ENCODE data around the gene POMP.

POMP gene, protein sequence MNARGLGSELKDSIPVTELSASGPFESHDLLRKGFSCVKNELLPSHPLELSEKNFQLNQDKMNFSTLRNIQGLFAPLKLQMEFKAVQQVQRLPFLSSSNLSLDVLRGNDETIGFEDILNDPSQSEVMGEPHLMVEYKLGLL

DNA sequence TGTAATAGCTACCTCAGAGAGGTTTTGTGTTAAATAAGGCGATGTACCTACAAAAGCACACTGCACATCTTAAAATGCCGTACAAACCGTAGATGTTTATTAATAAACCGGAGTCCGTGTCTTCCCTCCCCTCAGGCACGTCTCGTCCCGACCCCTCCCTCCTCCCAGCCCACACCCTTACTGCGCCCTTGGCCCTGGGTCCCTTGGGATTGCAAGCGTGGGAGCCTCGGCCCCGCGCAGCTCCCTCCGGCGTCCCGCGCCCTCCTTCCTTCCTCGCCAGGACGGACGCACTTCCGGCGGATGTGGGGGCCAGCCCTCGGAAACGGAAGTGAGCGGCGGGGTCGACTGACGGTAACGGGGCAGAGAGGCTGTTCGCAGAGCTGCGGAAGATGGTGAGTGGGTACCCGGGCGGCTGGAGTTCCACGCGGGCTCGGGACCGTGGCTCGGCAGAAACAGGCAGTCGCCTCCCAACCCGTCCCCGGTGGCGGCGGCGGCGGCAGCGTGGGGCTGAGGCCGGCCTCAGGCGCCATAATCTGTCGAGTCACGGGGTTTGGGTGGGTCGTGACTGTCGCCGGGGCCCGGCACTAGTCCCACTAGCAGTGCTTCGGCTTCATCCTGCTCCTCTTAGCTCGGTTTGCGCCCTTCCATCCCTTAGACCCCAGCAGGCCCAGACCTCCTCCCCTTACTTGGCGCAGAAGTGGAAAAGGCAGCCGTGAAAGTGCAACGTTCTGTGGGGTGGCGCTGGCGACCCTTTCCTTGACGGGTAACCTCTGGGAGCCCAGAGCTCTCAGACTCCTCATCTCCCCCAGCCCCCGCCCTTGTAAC lies at the start of gene POMP:
TSS of gene POMP (plus strand) at position 335 of the 825 bp plus-strand sequence. CDS start at position 390, 55 bp downstream.
- DNase-seq (ENCODE audit: low read depth), result peak; percentile 69

DNA sequence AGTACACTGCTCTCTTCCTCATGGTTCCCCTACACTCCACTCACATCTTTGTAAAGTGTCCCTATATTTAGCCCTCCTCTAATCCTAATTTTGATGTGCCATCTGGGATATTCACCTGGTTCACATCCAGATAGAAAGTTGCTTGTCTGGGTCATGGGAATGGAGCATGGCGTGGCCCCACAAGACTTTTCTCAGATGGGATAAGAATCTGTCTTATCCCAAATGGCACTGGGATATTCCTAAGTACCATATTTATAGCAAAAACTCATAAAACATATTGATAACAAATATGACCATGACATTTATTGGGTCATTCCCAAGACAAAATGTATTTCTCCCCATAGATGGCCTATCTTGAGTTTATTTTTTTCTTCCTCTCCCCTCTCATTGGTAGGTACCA lies 49.5 kb upstream of the POMP start:
- DNase-seq (ENCODE audit: low read depth), result no peak

DNA sequence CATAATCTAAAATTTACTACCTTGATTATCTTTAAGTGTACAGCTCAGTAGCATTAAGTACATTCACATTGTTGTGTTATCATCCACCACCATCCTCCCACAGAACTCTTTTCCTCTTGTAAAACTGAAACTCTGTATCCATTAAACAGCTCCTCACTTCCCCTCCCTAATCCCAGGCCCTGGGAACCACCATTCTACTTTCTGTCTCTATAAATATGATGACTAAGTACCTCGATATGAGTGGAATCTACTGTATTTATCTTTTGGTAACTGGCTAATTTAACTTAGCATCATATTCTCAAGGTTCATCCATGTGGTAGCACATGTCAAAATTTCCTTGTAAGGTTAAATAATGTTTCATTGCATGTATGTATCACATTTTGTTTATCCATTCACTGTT lies 49.0 kb upstream of the POMP start:
- peak; percentile 47 for DNase-seq (ENCODE audit: low read depth)

DNA sequence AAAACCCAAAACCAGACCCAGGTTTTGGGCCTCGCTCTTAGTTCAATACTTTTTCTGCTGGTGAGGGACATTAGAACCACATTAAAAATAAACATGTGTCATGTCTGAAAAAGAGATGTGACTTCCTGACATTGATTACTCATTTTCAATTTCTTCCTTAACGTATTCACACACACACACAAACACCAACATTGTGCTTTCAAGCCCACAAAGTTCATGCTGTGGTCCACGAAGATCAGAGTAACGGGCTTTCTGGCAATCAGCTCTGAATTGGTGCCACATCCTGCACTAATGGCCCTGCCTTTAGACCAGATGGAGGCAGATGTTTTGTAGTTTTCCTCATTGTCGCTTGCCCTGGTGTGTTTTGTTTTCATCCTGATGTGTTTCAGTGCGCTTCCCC lies 47.9 kb upstream of the POMP start:
- DNase-seq (ENCODE audit: low read depth), result no peak

DNA sequence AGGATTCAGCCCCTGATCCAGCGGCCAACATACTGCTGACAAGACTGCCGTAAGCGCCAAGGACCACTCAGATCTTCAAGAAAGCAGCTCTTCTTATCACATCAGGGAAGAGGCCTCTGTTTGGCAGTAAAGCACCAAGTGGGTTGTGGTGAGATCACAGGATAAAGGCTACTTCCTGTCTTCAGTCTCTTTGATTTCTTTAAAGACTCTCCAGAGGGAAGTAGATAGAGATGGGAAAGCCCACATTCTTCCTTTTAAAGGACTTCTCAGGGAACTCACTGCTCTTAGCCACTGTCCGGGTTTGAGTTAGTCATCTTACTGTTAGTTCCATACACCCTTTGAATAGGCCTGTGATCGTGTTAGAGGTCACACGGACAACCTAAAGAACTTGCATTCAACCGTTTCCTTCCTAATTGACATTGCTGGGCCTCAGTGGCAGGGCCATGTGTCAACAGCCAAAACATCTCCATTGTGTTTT lies 47.2 kb upstream of the POMP start:
- DNase-seq (ENCODE audit: low read depth), result no peak

DNA sequence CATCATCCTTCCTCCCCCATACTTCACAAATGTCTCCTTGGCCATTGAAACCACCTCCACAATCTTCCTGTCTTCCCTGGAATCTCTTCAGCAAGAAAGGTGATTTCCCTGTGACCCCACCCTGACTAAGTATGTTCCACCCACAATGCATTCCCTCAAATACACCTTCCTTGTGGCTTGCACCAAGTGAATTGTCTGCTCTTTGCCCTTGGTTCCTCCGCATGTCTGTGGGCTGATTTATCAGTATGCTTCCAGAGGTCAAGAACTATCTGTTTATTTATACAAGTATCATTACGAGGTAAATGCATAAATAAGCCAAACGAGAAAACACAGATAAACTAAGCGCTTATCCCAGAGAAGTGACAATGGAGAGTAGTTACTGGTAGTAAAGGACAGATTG lies 45.4 kb upstream of the POMP start:
- no peak for DNase-seq (ENCODE audit: low read depth)

DNA sequence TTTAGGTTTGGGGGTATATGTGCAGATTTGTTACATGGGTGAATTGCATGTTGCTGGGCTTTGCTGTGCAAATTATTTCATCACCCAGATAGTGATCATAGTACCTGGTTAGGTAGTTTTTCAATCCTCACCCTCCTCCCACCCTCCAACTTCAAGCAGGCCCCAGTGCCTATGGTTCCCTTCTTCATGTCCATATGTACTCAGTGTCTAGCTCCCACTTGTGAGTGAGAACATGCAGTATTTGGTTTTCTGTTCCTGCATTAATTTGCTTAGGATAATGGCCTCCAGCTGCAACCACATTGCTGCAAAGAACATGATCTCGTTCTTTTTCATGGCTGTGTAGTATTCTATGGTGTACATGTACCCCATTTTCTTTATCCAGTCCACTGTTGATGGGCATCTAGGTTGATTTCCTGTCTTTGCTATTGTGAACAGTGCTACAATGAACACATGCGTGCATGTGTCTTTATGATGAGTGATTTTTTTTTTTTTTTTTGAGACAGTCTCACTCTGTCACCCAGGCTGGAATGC lies 42.9 kb upstream of the POMP start:
- DNase-seq (ENCODE audit: low read depth), result no peak

DNA sequence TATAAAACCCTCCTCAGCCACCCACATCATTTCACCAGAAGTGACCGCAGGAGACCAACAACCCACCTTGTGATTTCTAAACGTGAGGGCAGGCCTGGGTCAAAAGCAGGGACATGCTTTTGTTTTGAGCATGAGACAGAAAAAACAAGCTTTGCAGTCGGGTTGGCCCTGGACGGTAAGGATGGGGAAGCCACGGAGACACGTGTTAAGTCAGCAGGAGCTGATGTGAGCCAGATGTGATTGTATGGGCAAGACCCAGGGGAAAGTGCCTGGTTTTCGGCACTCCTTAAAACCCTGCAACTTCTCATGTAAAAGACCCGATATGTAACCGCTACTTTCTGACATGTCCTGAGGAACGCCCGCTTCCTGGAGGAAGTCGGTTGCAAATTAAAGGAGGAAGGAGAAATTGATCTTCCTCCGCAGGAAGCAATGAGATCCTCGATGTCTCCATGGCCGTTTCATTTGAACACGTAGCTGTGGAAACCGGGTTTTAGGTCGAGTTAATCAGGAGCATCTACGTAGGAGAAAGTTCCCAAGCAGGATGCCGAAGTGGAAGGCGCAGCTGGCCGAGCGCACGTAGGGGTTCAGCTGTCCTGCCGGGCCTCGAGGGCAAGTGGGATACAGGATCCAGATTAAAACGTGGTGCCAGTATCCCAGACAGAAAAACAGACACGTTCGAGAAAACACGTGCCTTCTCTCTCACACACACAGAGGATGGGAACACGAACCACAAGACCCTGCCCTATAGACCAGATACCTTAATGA lies 40.5 kb upstream of the POMP start:
- DNase-seq (ENCODE audit: low read depth), result no peak

DNA sequence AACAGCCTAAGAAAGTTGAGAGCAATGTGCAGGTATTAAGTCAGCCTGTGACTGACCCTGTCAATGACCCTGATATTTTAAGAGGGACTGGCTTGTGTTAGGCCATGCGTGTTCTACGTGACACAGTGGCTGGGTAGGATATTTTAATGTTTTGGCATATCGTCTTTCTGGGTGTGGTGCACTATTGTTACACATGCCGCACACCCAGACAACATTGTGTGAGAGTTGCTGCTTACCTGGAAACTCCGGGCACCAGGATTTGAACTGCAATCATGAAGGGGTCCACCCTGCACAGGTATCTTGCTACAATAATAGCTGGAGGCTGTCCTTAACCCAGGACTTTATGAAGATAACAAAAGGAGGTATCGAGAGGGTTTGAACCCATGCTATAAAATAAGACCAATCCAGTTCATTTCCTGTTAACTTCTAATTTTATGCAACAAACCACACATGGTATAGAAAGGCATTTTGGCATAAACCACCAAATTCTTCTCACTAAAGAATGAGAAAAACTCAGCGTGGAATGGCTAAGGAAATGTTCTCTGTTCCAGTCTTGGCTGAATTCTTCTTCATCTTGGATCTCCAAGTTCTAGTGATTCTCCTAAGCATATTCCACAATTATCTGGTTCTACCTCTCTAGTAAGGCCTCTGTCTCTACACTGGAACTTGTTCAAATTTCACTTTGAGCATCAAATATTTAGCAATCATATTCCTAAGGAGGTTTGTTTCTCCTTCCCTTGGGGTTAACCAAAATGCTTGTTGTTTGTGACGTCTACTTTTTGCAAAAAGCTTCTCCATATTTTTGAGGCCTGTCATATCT lies 38.7 kb upstream of the POMP start:
- DNase-seq (ENCODE audit: low read depth), result no peak

DNA sequence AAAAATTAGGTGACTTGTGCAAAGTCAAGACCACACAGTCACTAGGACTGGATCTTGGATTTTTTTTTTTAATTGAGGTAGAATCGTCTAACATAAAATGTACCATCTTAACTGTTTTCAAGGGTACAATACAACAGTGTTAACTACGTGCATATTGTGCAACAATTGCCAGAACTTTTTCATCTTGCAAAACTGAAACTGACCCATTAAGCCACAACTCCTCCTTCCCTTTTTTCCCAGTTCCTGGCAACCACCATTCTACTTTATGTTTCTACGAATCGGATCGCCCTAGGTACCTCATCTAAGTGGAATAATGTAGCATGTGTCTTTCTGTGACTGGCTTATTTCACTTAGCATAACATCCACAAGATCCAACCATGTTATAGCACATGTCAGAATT lies 37.5 kb upstream of the POMP start:
- no peak for DNase-seq (ENCODE audit: low read depth)

DNA sequence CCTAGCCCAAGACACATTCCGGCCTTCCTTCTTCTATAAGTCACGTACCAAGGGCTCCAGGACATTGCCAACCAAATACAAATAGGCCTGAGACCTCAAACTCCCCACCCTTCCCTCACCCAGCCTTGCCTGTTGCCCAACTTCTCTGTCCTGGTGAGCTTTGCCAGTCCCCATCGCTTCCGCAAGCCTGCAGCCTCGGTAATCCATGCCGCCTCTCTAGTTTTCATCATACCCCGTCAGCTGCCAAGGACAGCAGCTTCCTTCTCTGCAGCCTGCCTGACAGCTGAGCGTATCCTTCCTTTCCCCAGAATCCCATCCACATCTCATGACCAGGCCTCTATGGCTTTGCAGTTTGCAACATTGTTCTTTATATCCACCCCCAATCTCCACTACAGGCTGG lies 36.6 kb upstream of the POMP start:
- no peak for DNase-seq (ENCODE audit: low read depth)

DNA sequence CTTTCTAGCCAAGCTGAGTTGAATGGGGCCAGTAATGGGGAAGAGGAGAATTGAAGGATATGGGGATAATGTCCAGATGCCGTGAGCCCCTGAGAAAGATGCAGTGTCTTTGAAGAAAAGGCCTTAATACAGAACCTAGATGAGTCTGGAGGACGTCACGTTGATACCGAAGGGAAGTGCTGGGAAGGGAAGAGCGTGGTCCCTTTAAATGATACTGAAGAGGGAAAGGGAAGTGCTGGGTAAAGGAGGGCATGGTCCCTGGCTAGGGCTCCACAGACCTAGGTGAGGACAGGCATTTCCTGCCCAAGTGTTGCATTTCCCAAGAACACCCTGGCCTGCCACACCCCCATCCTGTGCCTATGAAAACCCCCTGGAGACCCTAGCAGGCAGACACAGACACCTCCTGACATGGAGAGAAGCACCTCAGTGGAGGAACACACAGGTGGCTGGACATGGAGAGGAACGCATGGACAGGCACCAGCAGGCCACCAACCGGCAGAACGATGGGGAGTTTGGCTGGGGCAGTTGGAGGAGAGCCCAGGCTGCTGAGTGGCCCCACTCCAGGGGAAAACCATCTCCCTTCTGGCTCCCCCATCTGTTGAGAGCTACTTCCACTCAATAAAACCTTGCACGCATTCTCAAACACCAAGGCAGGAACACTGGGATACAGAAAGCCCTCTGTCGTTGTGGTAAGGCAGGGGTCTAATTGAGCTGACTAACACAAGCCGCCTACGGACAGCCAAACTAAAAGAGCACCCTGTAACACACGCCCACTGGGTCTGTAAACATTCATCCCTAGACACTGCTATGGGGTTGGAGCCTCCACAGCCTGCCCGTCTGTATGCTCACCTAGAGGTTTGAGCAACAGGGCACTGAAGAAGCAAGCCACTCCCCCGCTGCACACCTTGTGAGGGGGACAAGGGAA lies 34.9 kb upstream of the POMP start:
- no peak for DNase-seq (ENCODE audit: low read depth)

DNA sequence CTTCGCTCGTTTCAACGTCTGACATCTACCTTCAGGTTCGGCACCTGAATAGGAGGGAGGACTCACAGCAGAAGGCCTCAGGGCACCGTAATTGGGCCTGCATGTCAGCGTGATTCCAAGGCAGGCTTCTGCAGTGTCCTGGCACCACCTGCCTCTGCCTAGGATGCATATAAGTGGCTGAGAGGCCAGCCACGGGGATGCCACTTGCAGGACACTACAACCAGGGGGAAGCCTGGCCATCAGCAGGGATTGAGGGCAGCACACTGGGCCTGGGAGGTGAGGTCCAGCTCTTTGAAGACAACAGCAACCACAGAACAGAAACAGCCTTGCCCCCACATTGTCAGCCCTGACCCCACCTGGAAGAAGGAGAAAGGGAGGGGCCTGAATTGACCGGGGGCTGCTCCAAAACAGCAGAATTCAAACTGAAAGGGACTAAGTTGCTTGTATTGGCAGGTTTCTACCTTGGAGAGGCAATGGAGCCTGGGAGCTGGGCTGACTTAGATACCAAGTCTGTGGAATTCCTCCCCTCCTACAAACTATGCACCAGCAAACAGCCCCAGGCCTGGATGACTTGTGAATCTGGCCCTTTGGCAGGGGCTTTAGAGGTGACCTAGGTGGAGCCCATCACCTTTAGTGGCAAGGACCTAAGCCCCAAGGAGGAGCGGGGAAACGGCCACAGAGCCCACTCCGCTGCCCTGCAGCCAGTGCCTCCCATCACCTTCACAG lies 34.1 kb upstream of the POMP start:
- no peak for DNase-seq (ENCODE audit: low read depth)

DNA sequence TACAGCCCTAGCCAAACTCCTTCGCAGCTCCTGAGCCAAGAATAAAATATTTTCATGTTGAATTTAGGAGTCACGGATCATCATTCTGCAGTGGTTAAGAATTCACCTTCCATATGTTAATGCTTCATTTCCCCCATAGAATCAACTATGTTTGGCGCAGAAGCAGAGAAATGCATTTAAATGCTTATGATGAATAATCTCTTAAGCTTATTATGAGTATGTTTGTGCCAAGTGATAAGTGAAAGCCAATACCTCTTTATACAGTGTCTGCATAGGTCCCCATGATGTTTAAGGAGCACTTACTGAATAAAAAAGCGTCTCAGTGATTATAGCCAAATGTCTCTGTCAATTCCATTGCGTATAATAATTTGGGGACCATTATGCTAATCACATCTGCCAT lies 32.7 kb upstream of the POMP start:
- no peak for DNase-seq (ENCODE audit: low read depth)

DNA sequence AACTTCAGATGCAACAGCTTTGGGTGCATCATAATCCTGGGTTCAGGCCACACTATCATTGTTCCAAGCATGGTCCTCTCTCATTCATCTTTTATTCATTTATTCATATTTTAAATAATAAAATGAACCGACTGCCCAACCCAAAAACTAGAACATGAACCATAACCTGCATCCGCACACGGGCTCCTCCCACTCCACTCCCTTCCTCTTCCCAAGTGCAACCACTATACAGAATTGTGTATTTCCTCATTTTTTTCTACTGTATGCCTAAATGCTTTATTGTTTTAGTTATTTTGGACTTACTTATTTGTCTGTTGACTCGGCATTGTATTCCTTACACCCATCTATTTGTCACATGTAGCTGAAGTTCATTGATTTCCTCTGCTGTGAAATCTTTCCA lies 30.7 kb upstream of the POMP start:
- DNase-seq (ENCODE audit: low read depth), result no peak

DNA sequence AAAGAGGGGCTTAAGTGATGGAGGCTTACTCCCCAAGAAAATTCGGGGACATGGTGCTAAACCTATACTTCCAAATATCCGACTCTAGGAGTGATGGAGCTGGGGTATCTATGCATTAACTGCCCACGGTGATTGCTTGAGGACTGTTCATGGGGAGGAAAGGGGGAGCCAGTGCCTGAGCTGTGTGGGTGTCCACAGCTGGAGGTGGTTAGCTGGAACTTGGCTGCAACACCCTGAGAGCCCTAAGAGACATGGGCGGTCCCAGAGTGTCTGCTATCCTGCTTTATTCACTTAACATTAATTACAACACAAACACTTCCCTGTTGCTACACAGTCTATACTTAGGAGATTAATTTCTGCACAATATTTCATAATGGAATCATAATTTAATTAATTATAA lies 28.1 kb upstream of the POMP start:
- DNase-seq (ENCODE audit: low read depth), result no peak

DNA sequence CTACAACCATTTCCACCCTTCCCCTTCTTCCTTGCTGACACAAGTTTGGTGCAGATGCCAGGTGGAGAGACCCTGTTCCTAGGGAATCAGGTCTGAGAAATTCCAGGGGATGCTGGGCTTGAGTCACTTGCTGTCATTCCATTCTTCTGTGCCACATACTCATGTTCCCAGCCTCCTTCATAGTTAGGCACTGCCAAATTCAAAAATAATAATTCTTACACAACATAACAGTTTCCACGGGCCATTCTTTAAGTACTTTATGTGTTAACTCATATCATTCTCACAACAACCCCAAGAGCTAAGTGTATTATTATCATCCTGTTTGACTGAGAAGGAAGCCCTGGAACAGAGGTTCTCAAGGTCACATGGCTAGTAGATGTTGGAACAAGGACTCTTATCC lies 27.1 kb upstream of the POMP start:
- DNase-seq (ENCODE audit: low read depth), result peak; percentile 53

DNA sequence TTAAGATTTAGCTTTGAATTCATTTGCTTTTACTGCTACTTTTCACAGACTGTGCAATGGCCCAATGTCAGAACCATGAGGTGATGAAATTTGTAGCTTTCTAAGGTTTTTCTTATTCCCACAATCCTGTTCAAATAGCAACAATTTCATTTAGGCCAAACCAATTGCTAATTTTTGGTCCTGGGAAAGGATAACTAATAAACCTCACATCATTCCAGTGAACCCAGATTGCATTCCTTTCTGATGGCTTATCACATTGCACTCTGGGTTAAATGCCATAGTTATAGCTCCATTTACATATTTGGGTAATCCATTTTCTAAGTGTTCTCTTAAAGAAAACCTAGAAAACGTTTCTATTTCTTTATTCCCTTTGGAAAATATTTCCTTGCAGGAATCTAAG lies 22.9 kb upstream of the POMP start:
- DNase-seq (ENCODE audit: low read depth), result peak; percentile 82

DNA sequence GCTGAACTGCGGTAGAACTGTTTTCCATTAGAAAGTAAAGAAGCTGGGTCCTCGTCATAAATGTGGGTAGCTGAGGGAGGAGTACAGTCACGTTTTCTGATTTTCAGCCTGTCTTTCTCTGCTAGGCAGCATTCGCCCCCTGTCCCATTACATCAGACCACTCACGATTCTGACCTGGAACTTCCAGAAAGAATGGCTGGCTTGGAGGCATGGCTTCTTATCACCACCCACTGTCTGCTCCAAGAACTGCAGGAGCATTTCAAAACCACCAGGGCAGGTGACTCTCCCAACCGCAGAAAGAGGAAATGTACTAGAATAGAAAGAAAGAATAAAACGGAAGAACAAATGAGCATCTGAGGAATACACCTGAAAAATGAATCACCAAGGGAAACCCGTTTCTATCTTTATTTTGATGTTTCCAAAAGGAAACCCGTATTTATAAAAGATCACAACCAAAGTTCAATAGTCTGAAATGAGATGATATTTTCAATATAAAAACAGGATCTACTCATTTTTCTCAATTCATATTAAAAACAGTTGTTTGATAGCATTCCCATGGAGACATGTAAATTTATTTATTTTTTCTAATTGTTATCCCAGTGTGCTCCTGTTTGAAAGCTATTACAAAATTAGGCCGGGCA lies 22.1 kb upstream of the POMP start:
- DNase-seq (ENCODE audit: low read depth), result no peak
